Calu3 (cell line): ENCODE results near the gene TRAPPC3. TPM values are rescaled to one million over a fixed set of nuclear protein-coding genes. Genes with fewer than 3 reads are reported as not detected.

Source experiments
- BruUV-seq: library from RNA; stranded (reverse); fragments of 400-500 nt; replicated peaks from 2 replicates; lab custom pipeline; 2021; lab: Mats Ljungman, UMichigan
- CTCF ChIA-PET: fragments of 300-600 bp; sonication (Branson Sonifier 250); formaldehyde crosslinking; loops from one replicate; lab custom pipeline; 2022; ENCODE audit warnings: antibody characterized with exemption; lab: Charles Lee
- DNase-seq: peaks from one replicate; pipeline ENCODE4 v3.0.0; 2022
- H3K27ac Mint-ChIP-seq: one replicate; pipeline ENCODE4 v1.8.0; 2022; ENCODE audit warnings: mixed read lengths; ENCODE audit not compliant: unreplicated experiment
- H3K27me3 Mint-ChIP-seq: one replicate; pipeline ENCODE4 v1.8.0; 2022; ENCODE audit warnings: mixed read lengths; ENCODE audit not compliant: unreplicated experiment
- H3K36me3 Mint-ChIP-seq: one replicate; pipeline ENCODE4 v1.8.0; 2022; ENCODE audit warnings: mild to moderate bottlenecking, moderate library complexity, mixed read lengths; ENCODE audit not compliant: insufficient read depth, unreplicated experiment
- H3K4me1 Mint-ChIP-seq: one replicate; pipeline ENCODE4 v1.8.0; 2022; ENCODE audit warnings: mild to moderate bottlenecking, low read depth, mixed read lengths; ENCODE audit not compliant: unreplicated experiment
- H3K4me3 Mint-ChIP-seq: one replicate; pipeline ENCODE4 v1.8.0; 2022; ENCODE audit warnings: mild to moderate bottlenecking, low read depth, moderate library complexity, mixed read lengths; ENCODE audit not compliant: unreplicated experiment
- H3K9me3 Mint-ChIP-seq: one replicate; pipeline ENCODE4 v1.8.0; 2022; ENCODE audit warnings: low read depth, mixed read lengths; ENCODE audit not compliant: unreplicated experiment
- intact Hi-C: fragments of 100-400 bp; cut with micrococcal nuclease; formaldehyde crosslinking; loops from one replicate; pipeline ENCODE4 v1.10.0; 2022; ENCODE audit not compliant: unreplicated experiment
- total RNA-seq: library from RNA; stranded (reverse); gene quantifications from 2 replicates; pipeline ENCODE4 v1.2.3, GENCODE V29; 2022
- TF ChIP-seq, protein P1 (sequence below): fragments of 200-600 bp; IDR thresholded peaks from one replicate; pipeline ENCODE4 v1.8.0; 2022; ENCODE audit warnings: antibody characterized with exemption; ENCODE audit not compliant: unreplicated experiment

Gene TRAPPC3
- total RNA-seq, 1 experiment from 2014 or later = 70.3 TPM

DNA sequence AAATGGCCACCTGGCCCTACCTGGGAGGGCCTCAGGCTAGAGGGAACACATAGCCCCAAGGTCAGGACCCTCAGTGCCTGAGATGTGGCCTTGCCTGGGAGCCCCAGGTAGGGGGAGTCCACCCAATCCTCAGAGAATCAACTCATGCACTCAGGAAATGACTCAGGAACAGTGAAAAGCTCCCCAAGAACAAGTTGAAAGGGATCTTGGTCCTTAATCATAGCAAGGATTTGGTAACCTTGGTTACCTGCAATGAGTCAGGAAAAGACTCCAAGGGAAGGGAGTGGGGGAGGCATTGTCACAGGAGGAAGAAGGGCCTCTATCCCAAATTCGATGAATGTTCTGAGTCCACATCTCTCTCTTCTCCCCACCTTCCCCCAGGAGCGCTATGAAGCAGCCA lies 23.7 kb upstream of the TRAPPC3 start:
- Mint-ChIP-seq H3K27ac (no peak overlapping the region), H3K4me3 (no peak overlapping the region)
- CTCF ChIA-PET = no interaction called here

DNA sequence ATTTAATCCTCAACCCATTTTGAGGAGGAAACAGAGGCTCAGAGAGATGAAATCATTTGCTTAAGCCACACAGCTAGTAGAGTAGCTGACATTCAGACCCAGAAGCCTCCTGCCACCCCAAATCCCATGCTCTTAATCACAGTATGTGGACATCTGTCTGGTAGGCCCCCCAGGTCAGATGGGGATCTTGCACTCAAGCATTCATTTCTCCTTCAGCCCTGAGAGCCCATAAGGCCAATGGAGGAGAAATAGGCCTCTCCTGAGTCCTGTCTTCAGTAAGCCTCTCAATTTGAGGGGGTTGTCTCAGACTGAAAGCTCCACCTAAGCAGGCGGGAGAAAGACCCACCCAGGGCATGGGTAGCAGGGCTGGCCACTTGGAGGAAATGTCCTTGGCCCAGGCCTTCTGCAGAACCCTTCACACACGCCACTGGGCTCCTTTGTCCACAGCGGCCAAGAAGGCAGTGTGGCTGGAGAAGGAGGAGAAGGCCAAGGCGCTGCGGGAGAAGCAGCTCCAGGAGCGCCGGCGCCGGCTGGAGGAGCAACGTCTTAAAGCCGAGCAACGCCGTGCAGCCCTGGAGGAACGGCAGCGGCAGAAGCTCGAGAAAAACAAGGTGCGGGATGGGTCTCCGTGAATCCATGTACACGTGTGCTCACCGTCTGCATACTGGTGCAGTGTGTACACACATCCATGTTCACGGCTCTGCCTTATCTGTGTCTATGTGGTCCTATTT lies 22.9 kb upstream of the TRAPPC3 start:
- TF ChIP-seq, protein P1, sequence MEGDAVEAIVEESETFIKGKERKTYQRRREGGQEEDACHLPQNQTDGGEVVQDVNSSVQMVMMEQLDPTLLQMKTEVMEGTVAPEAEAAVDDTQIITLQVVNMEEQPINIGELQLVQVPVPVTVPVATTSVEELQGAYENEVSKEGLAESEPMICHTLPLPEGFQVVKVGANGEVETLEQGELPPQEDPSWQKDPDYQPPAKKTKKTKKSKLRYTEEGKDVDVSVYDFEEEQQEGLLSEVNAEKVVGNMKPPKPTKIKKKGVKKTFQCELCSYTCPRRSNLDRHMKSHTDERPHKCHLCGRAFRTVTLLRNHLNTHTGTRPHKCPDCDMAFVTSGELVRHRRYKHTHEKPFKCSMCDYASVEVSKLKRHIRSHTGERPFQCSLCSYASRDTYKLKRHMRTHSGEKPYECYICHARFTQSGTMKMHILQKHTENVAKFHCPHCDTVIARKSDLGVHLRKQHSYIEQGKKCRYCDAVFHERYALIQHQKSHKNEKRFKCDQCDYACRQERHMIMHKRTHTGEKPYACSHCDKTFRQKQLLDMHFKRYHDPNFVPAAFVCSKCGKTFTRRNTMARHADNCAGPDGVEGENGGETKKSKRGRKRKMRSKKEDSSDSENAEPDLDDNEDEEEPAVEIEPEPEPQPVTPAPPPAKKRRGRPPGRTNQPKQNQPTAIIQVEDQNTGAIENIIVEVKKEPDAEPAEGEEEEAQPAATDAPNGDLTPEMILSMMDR = no peak
- peaks cover 1% of the 10 kb centered on the region for H3K4me1 Mint-ChIP-seq
- H3K4me3 Mint-ChIP-seq = no peak overlapping the region
- H3K36me3 Mint-ChIP-seq = peaks cover 26% of the 10 kb centered on the region
- BruUV-seq = no TSS peak
- no peak overlapping the region for H3K27ac Mint-ChIP-seq
- H3K27me3 Mint-ChIP-seq = no peaks in the 10 kb centered on the region
- intact Hi-C loops = no loop called here
- no peak for DNase-seq
- CTCF ChIA-PET = no interaction called here
- H3K9me3 Mint-ChIP-seq = no peaks in the 10 kb centered on the region

More for the DNA sequence above, 23.7 kb upstream of the TRAPPC3 start:
- no peaks in the 10 kb centered on the region for H3K9me3 Mint-ChIP-seq
- peaks cover 33% of the 10 kb centered on the region for H3K36me3 Mint-ChIP-seq
- intact Hi-C loops = no loop called here
- H3K4me1 Mint-ChIP-seq = no peaks in the 10 kb centered on the region
- DNase-seq = no peak
- H3K27me3 Mint-ChIP-seq = no peaks in the 10 kb centered on the region
- TF ChIP-seq, protein P1 = no peak
- no TSS peak for BruUV-seq

- Mint-ChIP-seq H3K27ac (no peak overlapping the region), H3K27me3 (no peaks in the 10 kb centered on the region), H3K9me3 (no peaks in the 10 kb centered on the region), H3K36me3 (peaks cover 26% of the 10 kb centered on the region), H3K4me3 (no peak overlapping the region), H3K4me1 (peaks cover 7% of the 10 kb centered on the region)
- intact Hi-C loops = no loop called here
- TF ChIP-seq, protein P1 = no peak
- BruUV-seq = no TSS peak
- CTCF ChIA-PET = no interaction called here
- DNase-seq = no peak
Observed at GRCh38 chr1:36170643-36171412, 21.5 kb upstream of the TRAPPC3 start.

GRCh38 chr1:36168514-36168913 lies 19.2 kb upstream of the TRAPPC3 start:
- intact Hi-C loops = no loop called here
- peaks cover 12% of the 10 kb centered on the region for H3K36me3 Mint-ChIP-seq
- TF ChIP-seq, protein P1 = no peak
- no peak for DNase-seq
- BruUV-seq = no TSS peak
- CTCF ChIA-PET = interaction anchor here (0.6 kb wide), 1 partner anchor 195 kb away, joined by 5 read pairs; no protein-coding TSS in a partner anchor
- H3K27ac Mint-ChIP-seq = no peak overlapping the region
- H3K4me3 Mint-ChIP-seq = no peak overlapping the region
- H3K27me3 Mint-ChIP-seq = no peaks in the 10 kb centered on the region
- H3K9me3 Mint-ChIP-seq = no peaks in the 10 kb centered on the region
- H3K4me1 Mint-ChIP-seq = peaks cover 17% of the 10 kb centered on the region
